H9 (cell line): ENCODE results near the gene CELF4. TPM values are rescaled to one million over a fixed set of nuclear protein-coding genes. Genes with fewer than 3 reads are reported as not detected.
A peak's percentile ranks its signal among the peaks of the same experiment; 100 is the strongest.

Source experiments
- DNase-seq: peaks from one replicate; pipeline ENCODE4 v3.0.0-alpha.2; 2017
- H2AFZ ChIP-seq: one replicate; pipeline ENCODE4 v1.6.1; 2013; ENCODE audit warnings: mild to moderate bottlenecking, low read length, control low read depth, moderate library complexity
- H2AK5ac ChIP-seq: 2 replicates; pipeline ENCODE4 v1.6.1; 2013; ENCODE audit warnings: low read length, control low read depth, mixed read lengths; ENCODE audit not compliant: insufficient read length
- H2BK120ac ChIP-seq: one replicate; pipeline ENCODE4 v1.6.1; 2013; ENCODE audit warnings: low read depth, mild to moderate bottlenecking, low read length, control low read depth, inconsistent platforms; ENCODE audit not compliant: poor library complexity, severe bottlenecking
- H2BK12ac ChIP-seq: 2 replicates; pipeline ENCODE4 v1.6.1; 2013; ENCODE audit warnings: low read length, control low read depth, mixed read lengths, low read depth; ENCODE audit not compliant: insufficient read length
- H2BK15ac ChIP-seq: 2 replicates; pipeline ENCODE4 v1.6.1; 2013; ENCODE audit warnings: low read depth, low read length, control low read depth
- H2BK20ac ChIP-seq: one replicate; pipeline ENCODE4 v1.6.1; 2013; ENCODE audit warnings: low read depth, mild to moderate bottlenecking, low read length, control low read depth, inconsistent platforms; ENCODE audit not compliant: poor library complexity, severe bottlenecking
- H2BK5ac ChIP-seq: 2 replicates; pipeline ENCODE4 v1.6.1; 2013; ENCODE audit warnings: low read length, control low read depth, mixed read lengths; ENCODE audit not compliant: insufficient read length
- H3K14ac ChIP-seq: 2 replicates; pipeline ENCODE4 v1.6.1; 2013; ENCODE audit warnings: low read length, control low read depth; ENCODE audit not compliant: insufficient read depth
- H3K18ac ChIP-seq: 2 replicates; pipeline ENCODE4 v1.6.1; 2013; ENCODE audit warnings: low read depth, mild to moderate bottlenecking, mixed read lengths, low read length, control low read depth; ENCODE audit not compliant: insufficient read length
- H3K23ac ChIP-seq: 2 replicates; pipeline ENCODE4 v1.6.1; 2013; ENCODE audit warnings: low read length, control low read depth, mixed read lengths, low read depth; ENCODE audit not compliant: insufficient read length
- H3K23me2 ChIP-seq: 2 replicates; pipeline ENCODE4 v1.6.1; 2013; ENCODE audit warnings: low read depth, mild to moderate bottlenecking, mixed read lengths, low read length, control low read depth; ENCODE audit not compliant: insufficient read length, poor library complexity, severe bottlenecking
- H3K27ac ChIP-seq: 2 replicates; pipeline ENCODE4 v1.5.1; 2013; ENCODE audit warnings: low read length, control low read depth, mixed read lengths, low read depth; ENCODE audit not compliant: insufficient read length
- H3K27me3 ChIP-seq: 2 replicates; pipeline ENCODE4 v1.6.1; 2013; ENCODE audit warnings: low read length, control low read depth, inconsistent platforms; ENCODE audit not compliant: insufficient read depth
- H3K4ac ChIP-seq: 2 replicates; pipeline ENCODE4 v1.6.1; 2013; ENCODE audit warnings: low read depth, mild to moderate bottlenecking, control low read depth, inconsistent platforms, low read length, moderate library complexity
- H3K4me1 ChIP-seq: 2 replicates; pipeline ENCODE4 v1.6.1; 2013; ENCODE audit warnings: low read length, control low read depth, inconsistent platforms; ENCODE audit not compliant: insufficient read depth
- H3K4me2 ChIP-seq: 2 replicates; pipeline ENCODE4 v1.6.1; 2013; ENCODE audit warnings: low read length, control low read depth, mixed read lengths; ENCODE audit not compliant: insufficient read length, insufficient read depth
- H3K56ac ChIP-seq: 2 replicates; pipeline ENCODE4 v1.6.1; 2013; ENCODE audit warnings: low read depth, mild to moderate bottlenecking, mixed read lengths, low read length, control low read depth; ENCODE audit not compliant: insufficient read length
- H3K79me1 ChIP-seq: 2 replicates; pipeline ENCODE4 v1.6.1; 2013; ENCODE audit warnings: low read depth, mild to moderate bottlenecking, moderate library complexity, low read length, control low read depth, inconsistent platforms; ENCODE audit not compliant: insufficient read depth, poor library complexity, severe bottlenecking
- H3K79me2 ChIP-seq: 2 replicates; pipeline ENCODE4 v1.6.1; 2013; ENCODE audit warnings: low read length, control low read depth, inconsistent platforms; ENCODE audit not compliant: insufficient read depth
- H3K9ac ChIP-seq: 2 replicates; pipeline ENCODE4 v1.6.1; 2013; ENCODE audit warnings: low read length, control low read depth, mixed read lengths; ENCODE audit not compliant: insufficient read length; ENCODE audit errors: extremely low read depth
- H3K9me3 ChIP-seq: one replicate; pipeline ENCODE4 v1.6.1; 2013; ENCODE audit warnings: low read depth, low read length, inconsistent platforms; ENCODE audit not compliant: control insufficient read depth
- H3T11ph ChIP-seq: one replicate; pipeline ENCODE4 v1.6.1; 2013; ENCODE audit warnings: mild to moderate bottlenecking, low read length, control low read depth, inconsistent platforms
- H4K20me1 ChIP-seq: one replicate; pipeline ENCODE4 v1.6.1; 2013; ENCODE audit not compliant: control insufficient read depth, insufficient read length, insufficient read depth
- H4K5ac ChIP-seq: 2 replicates; pipeline ENCODE4 v1.6.1; 2013; ENCODE audit warnings: low read depth, mild to moderate bottlenecking, mixed read lengths, low read length, control low read depth; ENCODE audit not compliant: insufficient read length
- H4K8ac ChIP-seq: replicated peaks from 2 replicates; pipeline ENCODE4 v1.6.1; 2013; ENCODE audit warnings: low read length, control low read depth, mixed read lengths, low read depth; ENCODE audit not compliant: insufficient read length
- H4K91ac ChIP-seq: 2 replicates; pipeline ENCODE4 v1.6.1; 2013; ENCODE audit warnings: low read depth, mild to moderate bottlenecking, moderate library complexity, mixed read lengths, low read length, control low read depth; ENCODE audit not compliant: insufficient read length
- H3K27ac Mint-ChIP-seq, 3 experiments: 2 replicates in 2 of 3; 3 replicates in 1 of 3; pipeline ENCODE4 v1.8.0; 2020 to 2021; ENCODE audit warnings: mixed read lengths in 3 of 3, mild to moderate bottlenecking in 1 of 3, moderate library complexity in 1 of 3
- H3K27me3 Mint-ChIP-seq: 2 replicates; pipeline ENCODE4 v1.8.0; 2021; ENCODE audit warnings: low read depth, mild to moderate bottlenecking, moderate library complexity, mixed read lengths
- H3K36me3 Mint-ChIP-seq, 3 experiments: 2 replicates in 2 of 3; 3 replicates in 1 of 3; pipeline ENCODE4 v1.8.0; 2020 to 2021; ENCODE audit warnings: low read depth in 3 of 3, mixed read lengths in 3 of 3; ENCODE audit not compliant: insufficient read depth in 1 of 3
- H3K4me1 Mint-ChIP-seq, 2 experiments: 2 replicates each; pipeline ENCODE4 v1.8.0; 2020; ENCODE audit warnings: mixed read lengths in 2 of 2
- H3K4me3 Mint-ChIP-seq, 2 experiments: 2 replicates in 1 of 2; 3 replicates in 1 of 2; pipeline ENCODE4 v1.8.0; 2020 to 2021; ENCODE audit warnings: mild to moderate bottlenecking in 2 of 2, mixed read lengths in 2 of 2, moderate library complexity in 1 of 2
- H3K9me3 Mint-ChIP-seq, 2 experiments: 2 replicates in 1 of 2; 3 replicates in 1 of 2; pipeline ENCODE4 v1.8.0; 2020; ENCODE audit warnings: mild to moderate bottlenecking in 2 of 2, mixed read lengths in 2 of 2, moderate library complexity in 1 of 2
- CTCF ChIP-seq: fragments of 200-600 bp; sonication (generic); conservative IDR thresholded peaks from 3 replicates; pipeline ENCODE4 v1.8.0; 2021; ENCODE audit warnings: antibody characterized with exemption, mild to moderate bottlenecking
- WGBS: extraction: QIAGEN DNeasy Blood & Tissue Kit; methylation state at CpG from one replicate; pipeline ENCODE4 v1.1.7; 2013; ENCODE audit warnings: missing lambda C conversion rate, low lambda C conversion rate, mixed read lengths; ENCODE audit not compliant: insufficient read length; ENCODE audit errors: extremely low coverage; 5-methylcytosine and 5-hydroxymethylcytosine counted together
- total RNA-seq: library from RNA; stranded (reverse); gene quantifications from 2 replicates; pipeline ENCODE4 v1.2.1, GENCODE V29; 2021

Gene CELF4
- total RNA-seq, 1 experiment from 2014 or later: 1.1 TPM

- no peak overlapping the region for H2AFZ ChIP-seq
- peaks cover 19% of the 10 kb centered on the region for H3K27me3 Mint-ChIP-seq
- H3K4ac ChIP-seq: no peak overlapping the region
- no peaks in the 10 kb centered on the region for H3K4me1 ChIP-seq
- no peak overlapping the region for H3K14ac ChIP-seq
- no peaks in the 10 kb centered on the region for H3K9me3 ChIP-seq
- H3K56ac ChIP-seq: no peak overlapping the region
- no peak overlapping the region for H4K91ac ChIP-seq
- no peaks in the 10 kb centered on the region for H3K79me2 ChIP-seq
- no peak for TF ChIP-seq CTCF
- H2BK120ac ChIP-seq: no peak overlapping the region
- H4K8ac ChIP-seq: no peak overlapping the region
- H3K36me3 Mint-ChIP-seq: no peaks in the 10 kb centered on the region
- no peak overlapping the region for H3K18ac ChIP-seq
- no peaks in the 10 kb centered on the region for H3K79me1 ChIP-seq
- no peaks in the 10 kb centered on the region for H4K20me1 ChIP-seq
- no peak overlapping the region for H3K23ac ChIP-seq
- no peak overlapping the region for H2BK15ac ChIP-seq
- H3K9ac ChIP-seq: no peak overlapping the region
- H3K23me2 ChIP-seq: no peaks in the 10 kb centered on the region
- no peak overlapping the region for H3T11ph ChIP-seq
- no peaks in the 10 kb centered on the region for H3K9me3 Mint-ChIP-seq
- no peak overlapping the region for H3K4me3 Mint-ChIP-seq
- H2BK12ac ChIP-seq: no peak overlapping the region
- H2BK5ac ChIP-seq: no peak overlapping the region
- peak overlapping the region in 1 of 3 experiments; percentile 31; a peak in 1 of 7 replicates for H3K27ac Mint-ChIP-seq
- no peaks in the 10 kb centered on the region for H3K4me1 Mint-ChIP-seq
- H3K4me2 ChIP-seq: no peak overlapping the region
- no CpG with 5 or more reads among the region's 5 CpGs for WGBS
- H2AK5ac ChIP-seq: no peak overlapping the region
- no peak overlapping the region for H4K5ac ChIP-seq
- H3K27me3 ChIP-seq: no peaks in the 10 kb centered on the region
- no peak overlapping the region for H3K27ac ChIP-seq
- no peak overlapping the region for H2BK20ac ChIP-seq
- no peak for DNase-seq
Observed at GRCh38 chr18:37611614-37612279, 46.1 kb upstream of the CELF4 start.
